ENCODE results near the gene ABCG5.

Gene ABCG5

DNA sequence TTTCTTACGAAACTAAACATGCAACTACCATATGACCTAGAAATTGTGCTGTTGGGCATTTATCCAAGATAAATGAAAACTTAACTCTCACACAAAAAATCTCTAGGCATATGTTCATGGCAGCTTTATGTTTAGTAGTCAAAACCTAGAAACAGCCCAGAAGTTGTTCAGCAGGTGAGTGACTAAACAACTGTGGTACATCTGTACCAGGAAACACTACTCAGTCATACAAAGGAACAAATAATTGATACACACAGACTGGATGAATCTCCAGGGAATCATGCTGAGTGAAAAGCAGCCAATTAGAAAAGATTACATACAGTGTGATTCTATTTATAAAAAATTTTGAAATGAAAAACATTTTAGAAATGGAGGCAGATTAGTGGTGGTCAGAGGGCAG, 35.5 kb downstream of the ABCG5 start:
- no peak for DNase-seq

DNA sequence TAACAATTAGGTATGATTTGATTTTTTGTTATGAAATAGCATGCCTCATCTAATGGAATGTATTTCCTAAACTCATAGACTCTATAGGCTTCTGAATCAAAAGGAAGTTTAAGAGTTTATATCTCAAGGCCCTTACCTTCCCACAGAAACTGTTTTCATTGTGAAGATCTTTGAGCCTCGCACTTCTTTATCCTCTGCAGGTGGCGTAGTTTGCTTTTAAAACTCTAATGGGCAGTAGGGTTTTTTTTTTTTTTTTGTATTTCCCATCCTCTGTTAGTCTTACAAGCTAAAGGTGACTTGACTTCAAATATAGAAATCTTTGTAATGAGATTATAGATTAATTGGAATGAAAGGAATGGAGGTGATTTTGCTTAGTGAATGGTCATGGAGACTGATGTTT, 36.5 kb downstream of the ABCG5 start:
- no peak for DNase-seq

DNA sequence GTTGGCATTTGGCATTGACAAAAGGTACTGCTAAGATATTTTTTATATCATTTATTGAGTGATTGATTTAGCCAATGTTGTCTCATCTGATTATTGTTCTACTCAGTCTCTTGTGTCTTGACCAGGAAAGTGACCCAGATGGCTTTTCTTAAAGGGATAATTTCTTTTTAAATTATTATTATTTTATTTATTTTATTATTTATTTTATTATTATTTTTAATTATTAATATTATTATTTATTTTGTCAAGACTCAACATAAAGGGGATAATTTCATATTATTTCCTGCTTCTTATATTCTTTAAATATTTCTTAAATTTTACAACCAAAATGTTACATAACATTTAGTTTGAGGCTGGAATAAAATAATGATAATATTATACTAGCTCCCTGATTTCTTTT, 37.7 kb downstream of the ABCG5 start:
- DNase-seq = no peak

DNA sequence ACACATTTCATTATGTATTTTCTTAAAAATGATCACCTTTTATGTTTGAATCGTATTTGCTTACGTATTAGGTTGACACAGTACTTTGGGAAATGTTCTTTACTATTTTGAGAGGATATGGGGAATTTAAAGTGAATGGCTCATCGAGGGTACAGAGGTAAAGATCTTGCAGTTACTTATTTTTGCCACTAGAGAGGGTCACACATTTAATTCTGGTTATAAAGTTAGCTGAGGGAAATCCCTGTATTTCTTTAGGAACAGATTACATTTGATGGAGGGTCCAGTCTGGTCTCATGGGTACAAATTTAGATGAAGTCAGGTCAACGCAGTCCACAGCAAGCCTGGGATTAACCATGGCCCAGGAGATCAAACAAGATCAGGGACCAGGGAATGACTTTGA, 40.3 kb downstream of the ABCG5 start:
- DNase-seq = no peak

DNA sequence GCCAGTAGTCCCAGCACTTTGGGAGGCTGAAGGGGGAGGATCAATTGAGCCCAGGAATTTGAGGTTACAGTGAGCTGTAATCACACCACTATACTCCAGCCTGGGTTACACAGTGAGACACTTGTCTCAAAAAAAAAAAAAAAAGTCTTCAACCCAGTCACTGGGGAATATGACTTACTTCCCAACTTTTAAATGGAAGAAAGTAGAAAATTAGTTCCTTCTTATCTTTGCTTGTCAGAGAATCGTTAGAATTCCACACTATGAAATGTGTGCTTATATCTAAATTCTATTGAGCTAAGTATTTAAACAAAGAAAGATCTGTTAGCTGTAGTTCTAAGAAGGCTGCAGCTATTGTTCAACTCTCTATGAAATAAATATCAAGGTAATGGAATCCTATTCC, 42.4 kb downstream of the ABCG5 start:
- DNase-seq = no peak

DNA sequence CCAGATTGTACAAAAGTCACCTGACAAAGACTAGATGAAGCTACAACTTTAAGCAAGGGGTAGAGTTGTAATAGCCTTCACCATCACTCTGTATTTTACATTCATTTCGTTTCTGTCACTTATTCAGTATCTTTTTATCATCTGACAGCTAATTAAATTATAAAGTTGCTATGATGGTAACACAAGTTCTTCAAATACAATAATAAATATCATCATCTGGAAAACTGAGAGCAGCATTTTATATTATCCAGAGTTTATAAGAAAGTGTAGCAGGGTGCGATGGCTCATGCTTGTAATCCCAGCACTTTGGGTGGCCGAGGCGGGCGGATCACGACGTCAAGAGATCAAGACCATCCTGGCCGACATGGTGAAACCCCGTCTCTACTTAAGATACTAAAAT, 43.7 kb downstream of the ABCG5 start:
- DNase-seq = no peak

DNA sequence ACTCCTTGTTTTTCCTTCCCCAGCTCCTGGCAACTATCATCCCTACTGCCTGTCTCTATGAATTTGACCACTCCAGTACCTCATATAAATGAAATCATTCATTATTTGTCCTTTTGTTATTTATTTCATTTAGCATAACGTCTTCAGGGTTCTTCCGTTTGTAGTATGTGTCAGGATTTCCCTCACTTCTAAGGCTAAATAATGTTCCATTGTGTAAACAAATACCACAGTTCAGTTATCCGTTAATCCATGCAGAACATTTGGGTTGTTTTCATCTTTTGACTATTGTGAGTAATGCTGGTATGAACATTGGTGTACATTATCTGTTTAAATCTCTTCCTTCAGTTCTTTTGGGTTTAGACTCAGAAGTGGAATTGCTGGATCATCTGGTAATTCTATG, 46.0 kb downstream of the ABCG5 start:
- DNase-seq = no peak

DNA sequence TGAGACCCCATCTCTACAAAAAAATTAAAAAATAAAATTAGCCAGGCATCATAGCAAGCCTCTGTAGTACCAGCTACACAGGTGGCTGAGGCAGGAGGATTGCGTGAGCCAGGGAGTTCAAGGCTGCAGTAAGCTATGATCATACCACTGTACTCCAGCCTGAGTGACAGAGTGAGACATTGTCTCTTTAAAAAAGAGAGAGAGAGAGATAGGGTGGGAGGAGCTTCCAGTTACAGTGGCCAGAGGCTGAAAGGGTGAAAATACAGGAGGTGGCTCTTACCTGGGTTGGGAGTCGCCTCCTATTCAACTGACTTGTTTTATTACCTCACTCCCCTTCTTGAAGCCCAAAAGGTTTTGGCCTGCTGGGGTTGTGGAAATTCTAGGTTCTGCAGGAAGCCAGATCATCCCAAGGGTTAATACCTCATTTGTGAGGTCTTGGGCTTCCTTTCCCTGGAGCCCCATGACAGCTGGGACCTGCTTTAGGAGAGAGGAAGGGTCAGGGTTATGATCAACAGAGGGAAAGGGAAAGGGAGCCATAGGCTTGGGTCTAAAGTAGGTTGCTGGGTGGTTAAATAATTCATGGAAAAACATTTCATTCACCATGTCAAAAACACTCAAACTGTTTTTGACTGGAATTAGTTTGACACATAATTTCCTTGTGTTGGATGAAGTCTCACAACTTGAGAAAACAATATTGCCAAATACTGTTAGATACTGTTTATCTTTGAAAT, 47.4 kb downstream of the ABCG5 start:
- DNase-seq = no peak

DNA sequence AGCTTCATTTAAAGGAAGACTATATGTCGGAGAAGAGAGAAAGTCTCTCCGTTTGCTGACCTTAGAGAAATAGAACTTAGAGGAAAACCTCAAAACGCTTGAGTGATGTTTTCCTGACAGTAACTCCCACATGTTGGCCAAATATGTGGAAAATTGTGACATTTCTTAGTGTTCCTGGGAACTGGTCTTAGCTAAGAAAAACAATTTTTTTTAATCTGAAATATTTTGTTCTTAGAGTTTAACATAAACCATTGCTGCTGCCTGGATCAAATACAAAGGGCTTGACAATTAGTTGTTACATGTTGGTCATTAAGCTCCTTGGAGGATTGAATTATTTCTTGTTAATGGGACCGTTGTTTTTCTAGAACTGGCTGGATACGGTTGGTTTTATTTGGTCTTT, 48.5 kb downstream of the ABCG5 start:
- no peak for DNase-seq

DNA sequence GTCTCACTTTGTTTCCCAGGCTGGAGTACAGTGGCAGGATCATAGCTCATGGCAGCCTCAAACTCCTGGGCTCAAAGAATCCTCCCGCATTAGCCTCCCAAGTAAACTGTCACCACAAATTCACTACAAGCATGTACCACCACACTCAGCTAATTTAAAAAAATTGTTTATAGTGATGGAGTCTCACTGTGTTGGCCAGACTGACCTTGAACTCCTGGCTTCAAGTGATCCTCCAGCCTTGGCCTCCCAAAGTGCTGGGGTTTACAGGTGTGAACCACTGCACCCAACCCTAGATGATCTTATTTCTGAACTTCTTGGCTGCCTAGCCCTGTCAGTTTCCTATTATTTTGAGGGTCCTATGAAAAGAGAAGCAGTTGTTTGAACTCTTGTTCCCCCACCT, 50.0 kb downstream of the ABCG5 start:
- no peak for DNase-seq

DNA sequence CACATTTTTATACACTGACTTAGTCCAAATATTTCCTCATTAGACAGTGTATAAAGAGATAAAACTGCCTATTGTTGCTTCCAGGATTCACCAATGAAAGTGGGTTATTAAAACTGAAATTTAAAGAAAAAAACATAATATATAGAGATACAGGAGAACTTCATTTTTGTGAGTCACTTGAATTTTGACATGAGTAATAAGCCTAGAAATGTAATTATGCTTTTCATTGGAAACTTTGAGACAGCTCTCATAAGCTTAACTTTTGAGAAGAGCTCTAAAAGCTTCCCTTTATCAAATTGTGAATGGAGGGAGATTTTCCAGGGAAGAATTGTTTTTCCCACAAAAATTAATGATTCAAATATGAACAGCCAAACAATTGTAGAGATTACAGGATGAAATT, 50.7 kb downstream of the ABCG5 start:
- no peak for DNase-seq

DNA sequence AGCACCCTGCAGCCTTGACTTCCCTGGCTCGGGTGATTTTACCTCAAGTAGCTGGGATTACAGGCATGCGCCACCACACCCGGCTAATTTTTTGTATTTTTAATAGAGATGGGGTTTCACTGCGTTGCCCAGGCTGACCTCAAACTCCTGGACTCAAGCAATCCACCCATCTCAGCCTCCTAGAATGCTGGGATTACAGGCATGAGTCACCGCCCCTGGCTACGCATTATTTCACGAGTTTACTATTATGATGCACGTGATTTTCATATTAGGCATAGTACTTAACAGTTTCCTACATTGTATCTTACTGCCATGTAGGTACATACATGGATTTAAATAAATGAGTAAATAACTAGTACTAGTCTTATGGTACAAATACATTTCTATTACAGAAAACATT, 60.4 kb downstream of the ABCG5 start:
- no peak for DNase-seq

DNA sequence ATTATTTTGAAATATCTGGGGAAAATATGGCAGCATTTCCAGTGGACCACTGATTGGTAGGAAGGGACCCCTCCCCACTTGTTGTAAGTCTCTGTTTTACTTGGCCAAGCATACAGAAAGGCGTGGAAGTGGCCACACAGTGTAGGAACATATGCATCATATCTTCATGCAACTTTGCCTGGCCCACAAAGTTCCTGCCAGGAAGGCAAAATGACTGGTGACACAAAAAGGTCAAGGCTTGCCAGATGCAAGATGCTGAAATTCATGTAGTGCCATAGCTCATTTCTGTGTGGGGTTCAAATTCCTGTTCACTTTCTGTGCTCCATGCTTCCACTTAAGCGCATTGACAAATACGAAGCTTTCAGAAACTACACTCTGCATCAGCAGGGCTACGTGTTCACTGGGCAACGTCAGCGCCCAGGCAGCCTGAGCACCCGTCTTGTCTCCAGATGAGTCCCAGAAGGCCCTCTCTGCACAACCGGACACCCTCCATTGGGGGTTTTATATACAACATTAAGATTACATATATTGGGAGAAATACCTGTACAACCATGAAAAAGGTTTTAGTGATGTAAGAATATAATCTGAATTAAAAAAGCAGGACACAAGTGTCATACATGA, 61.2 kb downstream of the ABCG5 start:
- DNase-seq = no peak

DNA sequence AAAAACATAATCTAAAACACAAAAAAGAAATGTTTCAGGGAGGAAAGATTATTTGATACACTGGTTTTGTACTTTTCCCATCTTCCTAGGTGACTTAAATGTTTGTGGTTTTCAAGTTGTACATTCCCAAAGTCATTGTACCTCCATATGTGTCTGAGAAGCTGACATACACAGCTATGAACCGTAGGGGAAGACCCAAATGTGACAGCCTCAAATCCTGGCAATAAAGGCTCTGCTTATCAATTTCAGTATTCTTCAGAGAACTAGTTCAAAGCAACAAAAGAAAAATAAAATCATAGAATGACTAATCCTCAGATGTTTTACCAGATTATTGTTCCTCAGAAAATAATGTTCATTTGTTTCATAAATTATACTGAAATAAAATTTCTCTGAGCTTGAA, 62.3 kb downstream of the ABCG5 start:
- no peak for DNase-seq

DNA sequence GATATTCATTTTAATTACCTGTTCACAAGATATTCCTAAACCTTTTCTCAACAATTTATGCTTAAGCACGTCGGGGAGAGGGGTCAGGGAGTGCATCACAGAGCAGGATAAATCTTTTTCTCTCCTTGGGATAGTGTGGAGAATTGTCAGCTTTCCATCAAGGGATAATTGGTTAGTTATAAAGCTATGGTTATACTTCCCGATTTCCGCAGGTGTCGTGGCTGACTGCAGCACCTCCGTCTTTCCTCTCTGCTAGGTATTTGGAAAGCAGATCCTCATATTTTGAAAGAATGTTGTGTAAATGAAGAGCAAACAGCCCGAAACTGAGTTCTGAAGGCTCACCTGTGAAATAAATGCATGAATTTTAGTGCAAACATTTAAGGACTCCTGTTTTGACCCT, 64.0 kb downstream of the ABCG5 start:
- no peak for DNase-seq

DNA sequence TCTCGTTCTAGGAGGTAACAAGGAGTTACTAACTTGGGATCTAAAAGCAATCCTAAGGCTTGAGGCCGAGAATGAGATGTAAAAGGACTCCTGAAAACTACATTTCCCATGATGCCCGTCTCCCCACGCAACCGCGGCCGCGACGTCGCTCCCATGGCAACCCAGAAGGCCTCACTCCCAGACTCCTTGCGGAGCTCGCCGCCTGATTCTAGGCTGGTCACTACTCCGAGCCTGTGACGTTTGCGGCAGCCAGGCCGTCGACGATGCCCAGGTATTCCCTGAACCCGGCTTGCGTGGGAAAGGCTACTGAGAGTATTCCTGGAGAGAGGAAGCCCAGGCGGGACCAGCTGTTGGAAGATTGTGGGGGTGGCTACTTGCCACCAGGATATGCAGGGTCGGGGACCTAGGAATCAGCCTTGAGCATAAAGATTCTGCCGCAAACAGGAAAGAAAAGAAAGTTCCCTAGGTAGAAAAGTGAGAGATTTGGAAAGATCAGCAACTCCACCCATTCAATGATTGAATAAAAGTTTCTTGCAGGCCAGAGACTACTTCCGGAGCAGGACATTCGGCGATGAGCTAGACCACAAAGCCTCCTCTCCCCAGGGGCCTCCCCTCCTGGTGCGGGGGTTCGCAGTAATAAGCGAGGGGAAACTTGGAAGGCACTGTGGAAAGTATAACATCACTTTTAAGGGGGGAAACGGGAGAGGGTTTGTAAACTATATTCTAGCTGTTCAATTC, 64.6 kb downstream of the ABCG5 start, which contains the start of gene DYNC2LI1:
Gene DYNC2LI1, plus strand, starts transcription at position 164 of the 738 bp plus-strand sequence. Its CDS starts 100 bp downstream, at position 264.
- peak; percentile 82 for DNase-seq

DNA sequence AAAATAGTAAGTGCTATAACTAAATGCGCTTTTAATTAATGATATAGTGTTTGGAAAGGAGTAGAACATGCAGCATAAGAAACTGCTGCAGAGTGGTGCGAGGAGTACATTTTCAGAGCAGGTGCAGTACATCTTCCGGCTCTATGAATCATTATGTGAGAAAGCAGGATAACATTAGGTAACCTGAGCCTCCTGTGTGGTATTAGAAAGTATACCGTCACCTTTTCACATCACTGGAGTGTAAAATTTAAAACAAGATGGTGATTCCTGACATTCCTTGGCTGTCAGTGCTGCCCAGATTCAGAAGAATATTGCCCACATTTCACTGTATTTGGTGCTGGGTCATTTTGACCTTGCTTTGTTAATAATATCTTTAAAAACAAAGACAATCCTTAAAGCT, 72.6 kb downstream of the ABCG5 start:
- DNase-seq = no peak

DNA sequence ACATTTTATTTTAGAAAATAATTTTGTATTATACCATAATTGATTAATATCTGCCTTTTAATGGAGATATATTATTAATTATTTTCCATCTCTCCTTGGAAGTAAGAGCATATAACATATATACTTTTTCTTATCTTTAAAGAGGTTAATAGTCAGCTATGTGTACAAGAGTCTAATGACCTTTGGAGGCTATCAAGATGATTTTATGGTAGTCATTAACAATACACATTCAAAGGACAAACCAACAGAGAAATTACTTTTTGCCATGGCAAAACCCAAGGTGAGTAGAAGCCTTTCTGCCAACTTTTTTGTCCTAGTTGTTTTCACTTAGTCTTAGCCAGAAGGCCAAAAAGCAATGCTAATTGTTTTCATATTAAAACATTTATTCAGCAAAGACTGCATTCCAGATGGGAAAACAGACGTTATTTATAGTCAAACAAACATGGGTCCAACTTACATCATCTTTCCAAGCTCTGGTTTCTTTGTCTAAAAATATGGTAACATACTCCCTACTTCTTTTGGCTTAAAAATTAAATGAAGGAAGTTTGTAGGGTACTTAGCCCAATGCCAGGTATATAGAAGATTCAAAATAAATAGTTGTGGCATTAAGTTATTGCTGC, 74.4 kb downstream of the ABCG5 start:
- DNase-seq = no peak

DNA sequence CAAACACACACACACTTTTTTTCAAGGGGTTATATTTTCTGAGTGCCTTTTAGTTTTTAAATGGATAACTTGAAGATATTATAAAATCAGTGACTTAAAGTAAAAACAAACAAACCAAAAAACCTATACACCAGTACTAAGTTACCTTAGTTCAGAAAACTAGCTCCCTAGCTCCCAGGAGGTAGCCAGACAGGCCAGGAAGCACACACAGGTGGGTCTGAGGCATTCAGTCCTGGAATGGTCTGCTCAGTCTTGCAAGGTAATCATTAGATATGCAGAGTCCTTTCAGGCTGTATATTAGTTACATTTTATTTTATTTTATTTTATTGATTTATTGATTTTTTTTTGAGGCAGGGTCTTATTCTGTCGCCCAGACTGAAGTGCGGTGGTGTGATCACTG, 75.5 kb downstream of the ABCG5 start:
- no peak for DNase-seq
